ENCODE results near the gene DCAF6.

Gene DCAF6

DNA sequence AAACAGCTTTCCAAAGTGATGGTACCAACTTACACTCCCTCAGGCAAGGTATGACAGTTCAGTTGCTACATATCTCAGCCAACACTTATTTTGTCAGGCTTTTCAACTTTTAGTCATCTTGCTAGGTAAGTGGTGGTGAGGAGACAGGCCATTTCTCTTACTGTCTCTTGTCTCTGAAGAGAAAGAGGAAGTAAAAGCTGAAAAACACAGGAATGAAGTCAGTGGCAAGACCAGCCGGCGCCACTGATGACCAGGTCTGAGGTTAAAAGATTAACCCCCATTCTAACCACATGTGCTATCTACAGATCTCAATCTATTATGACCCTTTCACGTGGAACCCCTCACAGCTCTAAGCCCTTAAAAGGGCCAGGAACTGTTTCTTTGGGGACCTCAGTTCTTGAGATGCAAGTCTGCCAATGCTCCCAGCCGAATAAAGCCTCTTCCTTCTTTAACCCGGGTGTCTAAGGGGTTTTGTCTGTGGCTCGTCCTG is 26.7 kb upstream of the DCAF6 start:
- no peak overlapping the region for H3K27ac ChIP-seq (ENCODE audit: low read length)
- peaks cover 16% of the 10 kb centered on the region; the same call in 1 of the 2 replicates for H3K4me1 ChIP-seq (ENCODE audit: insufficient read depth, low read length)
- H3K9me3 ChIP-seq (ENCODE audit: insufficient read depth, low read depth, low read length): peaks cover 18% of the 10 kb centered on the region
- no peak overlapping the region for H3K9ac ChIP-seq (ENCODE audit: low read depth, low read length)
- no peaks in the 10 kb centered on the region for H3K36me3 ChIP-seq (ENCODE audit: insufficient read depth, low read depth, low read length)
- no peaks in the 10 kb centered on the region for H3K27me3 ChIP-seq (ENCODE audit: insufficient read depth, low read length)
- no peak overlapping the region for H3K4me3 ChIP-seq (ENCODE audit: low read length)

DNA sequence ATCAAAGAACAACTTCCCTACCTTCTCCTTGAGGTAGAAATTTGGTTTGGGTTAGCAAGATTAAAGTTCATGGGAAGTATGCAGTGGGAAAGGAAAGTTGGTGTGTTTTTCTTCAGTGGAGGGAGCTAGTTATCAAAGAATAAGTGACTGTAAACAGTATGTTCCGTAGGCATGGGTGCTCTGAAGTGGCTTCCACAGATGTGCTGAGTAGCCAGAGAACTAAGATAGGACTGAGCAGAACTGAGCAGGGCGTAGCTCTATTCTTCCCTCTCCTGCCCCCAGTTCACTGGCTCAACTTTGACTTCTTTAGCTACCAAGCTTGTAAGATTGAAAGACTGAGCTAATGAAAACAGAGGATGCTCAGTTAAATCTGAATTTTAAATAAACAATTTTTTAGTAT is 26.0 kb upstream of the DCAF6 start:
- no peaks in the 10 kb centered on the region for H3K36me3 ChIP-seq (ENCODE audit: insufficient read depth, low read depth, low read length)
- no peak overlapping the region for H3K4me3 ChIP-seq (ENCODE audit: low read length)
- peaks cover 10% of the 10 kb centered on the region; the same call in 1 of the 2 replicates for H3K4me1 ChIP-seq (ENCODE audit: insufficient read depth, low read length)
- H3K9me3 ChIP-seq (ENCODE audit: insufficient read depth, low read depth, low read length): peaks cover 18% of the 10 kb centered on the region
- no peak overlapping the region for H3K27ac ChIP-seq (ENCODE audit: low read length)
- H3K27me3 ChIP-seq (ENCODE audit: insufficient read depth, low read length): no peaks in the 10 kb centered on the region
- H3K9ac ChIP-seq (ENCODE audit: low read depth, low read length): no peak overlapping the region

DNA sequence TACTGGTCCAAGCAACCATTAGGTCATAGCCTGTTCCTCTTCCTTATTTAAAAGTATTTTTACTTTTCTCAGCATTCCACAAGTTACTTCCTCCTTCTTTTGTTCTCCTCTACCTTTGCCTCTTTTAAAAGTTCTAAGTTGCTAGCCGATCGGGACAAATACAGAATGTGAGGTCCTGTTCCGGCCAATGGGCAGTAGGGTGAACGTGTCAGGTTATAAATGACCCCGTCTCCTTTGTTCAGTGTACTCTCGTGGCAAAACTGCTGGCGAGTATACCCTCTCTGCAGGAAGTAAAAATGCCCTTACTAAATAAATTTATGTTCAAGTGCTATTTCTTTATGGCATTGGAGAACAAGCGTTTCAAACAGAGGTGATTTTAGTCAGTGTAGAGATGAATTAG is 25.1 kb upstream of the DCAF6 start:
- Histone ChIP-seq H3K27ac (ENCODE audit: low read length) (no peak overlapping the region), H3K9me3 (ENCODE audit: insufficient read depth, low read depth, low read length) (peaks cover 18% of the 10 kb centered on the region), H3K36me3 (ENCODE audit: insufficient read depth, low read depth, low read length) (no peaks in the 10 kb centered on the region), H3K9ac (ENCODE audit: low read depth, low read length) (no peak overlapping the region), H3K27me3 (ENCODE audit: insufficient read depth, low read length) (no peaks in the 10 kb centered on the region), H3K4me3 (ENCODE audit: low read length) (no peak overlapping the region), H3K4me1 (ENCODE audit: insufficient read depth, low read length) (peaks cover 6% of the 10 kb centered on the region; the same call in 1 of the 2 replicates)

DNA sequence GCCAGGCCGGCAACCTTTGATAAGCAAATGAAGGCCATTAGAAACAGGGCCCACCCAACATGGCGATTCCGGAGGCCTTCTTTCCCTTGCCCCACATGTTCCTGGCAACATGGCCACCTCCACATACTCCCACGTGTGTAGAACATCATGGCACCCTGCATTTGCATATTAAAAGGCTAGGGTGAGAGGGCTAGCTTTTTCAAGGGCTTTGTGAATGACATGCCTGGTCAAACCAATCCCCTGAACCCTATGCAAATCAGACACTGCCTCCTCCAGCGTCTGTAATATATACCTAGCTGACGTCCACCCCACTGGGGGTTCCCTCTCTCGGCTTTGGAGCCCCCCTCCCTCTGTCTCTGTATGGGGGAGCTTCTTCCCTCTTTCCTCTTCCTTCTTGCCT is 24.2 kb upstream of the DCAF6 start:
- H3K4me1 ChIP-seq (ENCODE audit: insufficient read depth, low read length): peaks cover 6% of the 10 kb centered on the region; the same call in 1 of the 2 replicates
- H3K27ac ChIP-seq (ENCODE audit: low read length): no peak overlapping the region
- no peak overlapping the region for H3K4me3 ChIP-seq (ENCODE audit: low read length)
- no peaks in the 10 kb centered on the region for H3K27me3 ChIP-seq (ENCODE audit: insufficient read depth, low read length)
- no peak overlapping the region for H3K9ac ChIP-seq (ENCODE audit: low read depth, low read length)
- peaks cover 18% of the 10 kb centered on the region for H3K9me3 ChIP-seq (ENCODE audit: insufficient read depth, low read depth, low read length)
- no peaks in the 10 kb centered on the region for H3K36me3 ChIP-seq (ENCODE audit: insufficient read depth, low read depth, low read length)

GRCh38 chr1:167913895-167914496 is 22.5 kb upstream of the DCAF6 start, which contains the start of gene ADCY10:
Gene ADCY10, minus strand, starts transcription at chr1:167914134. Its CDS starts 8,994 bp downstream, at chr1:167905140.
- no peaks in the 10 kb centered on the region for H3K36me3 ChIP-seq (ENCODE audit: insufficient read depth, low read depth, low read length)
- H3K4me3 ChIP-seq (ENCODE audit: low read length): no peak within 1 kb of the TSS
- no peak within 1 kb of the TSS for H3K9ac ChIP-seq (ENCODE audit: low read depth, low read length)
- no peak within 1 kb of the TSS for H3K27ac ChIP-seq (ENCODE audit: low read length)
- H3K27me3 ChIP-seq (ENCODE audit: insufficient read depth, low read length): no peaks in the 10 kb centered on the region
- peaks cover 6% of the 10 kb centered on the region; the same call in 1 of the 2 replicates for H3K4me1 ChIP-seq (ENCODE audit: insufficient read depth, low read length)
- H3K9me3 ChIP-seq (ENCODE audit: insufficient read depth, low read depth, low read length): peaks cover 15% of the 10 kb centered on the region

DNA sequence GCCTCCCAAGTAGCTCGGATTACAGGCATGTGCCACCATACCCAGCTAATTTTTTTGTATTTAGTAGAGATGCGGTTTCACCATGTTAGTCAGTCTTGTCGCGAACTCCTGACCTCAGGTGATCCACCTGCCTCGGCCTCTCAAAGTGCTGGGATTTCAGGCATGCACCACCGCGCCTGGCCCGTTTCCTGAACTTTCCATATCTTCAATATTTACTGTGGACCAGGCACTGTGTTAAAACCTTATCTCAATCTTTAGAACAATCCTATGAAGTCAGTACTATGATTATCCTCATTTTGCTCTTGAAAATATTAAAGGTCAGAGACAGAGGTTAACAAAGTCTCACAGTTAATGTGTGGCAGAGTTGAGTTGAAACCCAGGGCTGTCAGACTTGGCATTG is 20.9 kb upstream of the DCAF6 start:
- Histone ChIP-seq H3K9ac (ENCODE audit: low read depth, low read length) (no peak overlapping the region), H3K4me1 (ENCODE audit: insufficient read depth, low read length) (peaks cover 6% of the 10 kb centered on the region; the same call in 1 of the 2 replicates), H3K4me3 (ENCODE audit: low read length) (no peak overlapping the region), H3K27me3 (ENCODE audit: insufficient read depth, low read length) (no peaks in the 10 kb centered on the region), H3K36me3 (ENCODE audit: insufficient read depth, low read depth, low read length) (no peaks in the 10 kb centered on the region), H3K27ac (ENCODE audit: low read length) (no peak overlapping the region), H3K9me3 (ENCODE audit: insufficient read depth, low read depth, low read length) (no peaks in the 10 kb centered on the region)

DNA sequence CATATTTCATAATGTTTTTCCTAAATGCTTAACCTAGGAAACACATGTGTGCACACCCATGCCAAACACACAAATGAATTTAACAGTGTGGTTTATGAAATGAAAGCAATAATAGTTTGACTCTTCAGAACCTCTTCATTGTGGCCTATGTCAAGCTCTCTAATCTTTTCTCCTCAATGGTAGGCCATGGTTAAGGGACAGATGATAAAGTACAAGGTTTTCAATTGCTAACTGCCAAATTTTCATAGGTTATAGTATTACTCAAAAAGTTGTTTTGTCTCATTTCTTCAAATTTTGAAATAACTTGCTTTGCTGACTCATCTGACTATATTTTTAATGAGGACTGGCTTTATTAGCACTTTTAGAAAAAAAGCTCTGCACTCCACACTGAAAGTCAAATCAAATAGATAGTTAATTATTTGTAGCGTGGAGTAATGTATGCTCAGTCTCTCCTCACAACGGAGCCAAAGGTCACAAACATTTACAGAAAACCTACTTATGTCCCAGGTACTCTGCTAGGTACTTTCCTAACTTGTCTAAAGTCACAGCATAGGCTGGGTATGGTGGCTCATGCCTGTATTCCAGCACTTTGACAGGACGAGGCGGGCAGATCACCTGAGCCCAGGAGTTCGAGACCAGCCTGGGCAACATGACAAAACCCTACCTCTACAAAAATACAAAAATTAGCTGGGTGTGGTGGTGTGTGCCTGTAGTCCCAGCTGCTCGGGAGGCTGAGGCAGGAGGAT is 19.5 kb upstream of the DCAF6 start:
- Histone ChIP-seq H3K36me3 (ENCODE audit: insufficient read depth, low read depth, low read length) (no peaks in the 10 kb centered on the region), H3K4me3 (ENCODE audit: low read length) (no peak overlapping the region), H3K9me3 (ENCODE audit: insufficient read depth, low read depth, low read length) (no peaks in the 10 kb centered on the region), H3K4me1 (ENCODE audit: insufficient read depth, low read length) (peaks cover 1% of the 10 kb centered on the region; the same call in 1 of the 2 replicates), H3K27ac (ENCODE audit: low read length) (no peak overlapping the region), H3K27me3 (ENCODE audit: insufficient read depth, low read length) (no peaks in the 10 kb centered on the region), H3K9ac (ENCODE audit: low read depth, low read length) (no peak overlapping the region)

DNA sequence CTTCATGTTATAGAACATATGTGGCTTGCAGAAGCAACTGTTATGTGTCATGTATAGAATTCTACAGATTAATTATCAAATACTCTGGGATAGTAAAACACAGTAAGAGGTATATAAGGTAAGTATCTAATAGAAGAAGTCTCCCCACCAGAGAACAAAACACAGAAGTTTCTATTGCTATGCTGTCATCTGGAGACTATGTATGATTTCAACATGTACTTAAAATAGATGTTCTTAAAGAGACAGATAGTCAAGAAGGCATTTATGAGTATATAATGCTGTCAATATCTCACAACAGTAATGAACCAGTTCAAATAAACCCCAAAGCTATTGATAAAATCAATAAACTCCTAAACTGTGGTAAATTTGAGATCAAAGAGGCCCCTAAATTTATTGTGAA is 14.5 kb upstream of the DCAF6 start:
- H3K27me3 ChIP-seq (ENCODE audit: insufficient read depth, low read length): no peaks in the 10 kb centered on the region
- H3K36me3 ChIP-seq (ENCODE audit: insufficient read depth, low read depth, low read length): no peaks in the 10 kb centered on the region
- H3K4me1 ChIP-seq (ENCODE audit: insufficient read depth, low read length): no peaks in the 10 kb centered on the region
- H3K9me3 ChIP-seq (ENCODE audit: insufficient read depth, low read depth, low read length): no peaks in the 10 kb centered on the region
- H3K27ac ChIP-seq (ENCODE audit: low read length): no peak overlapping the region
- H3K4me3 ChIP-seq (ENCODE audit: low read length): no peak overlapping the region
- H3K9ac ChIP-seq (ENCODE audit: low read depth, low read length): no peak overlapping the region

GRCh38 chr1:167922611-167923074 is 13.8 kb upstream of the DCAF6 start:
- Histone ChIP-seq H3K4me3 (ENCODE audit: low read length) (no peak overlapping the region), H3K36me3 (ENCODE audit: insufficient read depth, low read depth, low read length) (no peaks in the 10 kb centered on the region), H3K27ac (ENCODE audit: low read length) (no peak overlapping the region), H3K9ac (ENCODE audit: low read depth, low read length) (no peak overlapping the region), H3K27me3 (ENCODE audit: insufficient read depth, low read length) (no peaks in the 10 kb centered on the region), H3K4me1 (ENCODE audit: insufficient read depth, low read length) (no peaks in the 10 kb centered on the region), H3K9me3 (ENCODE audit: insufficient read depth, low read depth, low read length) (no peaks in the 10 kb centered on the region)

- no peak overlapping the region for H3K27ac ChIP-seq (ENCODE audit: low read length)
- no peak overlapping the region for H3K9ac ChIP-seq (ENCODE audit: low read depth, low read length)
- no peaks in the 10 kb centered on the region for H3K9me3 ChIP-seq (ENCODE audit: insufficient read depth, low read depth, low read length)
- H3K36me3 ChIP-seq (ENCODE audit: insufficient read depth, low read depth, low read length): no peaks in the 10 kb centered on the region
- no peak overlapping the region for H3K4me3 ChIP-seq (ENCODE audit: low read length)
- no peaks in the 10 kb centered on the region; the same call in 1 of the 2 replicates for H3K4me1 ChIP-seq (ENCODE audit: insufficient read depth, low read length)
- no peaks in the 10 kb centered on the region for H3K27me3 ChIP-seq (ENCODE audit: insufficient read depth, low read length)
These were observed 13.0 kb upstream of the DCAF6 start for GRCh38 chr1:167923324-167924056.

- H3K27ac ChIP-seq (ENCODE audit: low read length): no peak overlapping the region
- no peaks in the 10 kb centered on the region for H3K9me3 ChIP-seq (ENCODE audit: insufficient read depth, low read depth, low read length)
- H3K9ac ChIP-seq (ENCODE audit: low read depth, low read length): no peak overlapping the region
- H3K36me3 ChIP-seq (ENCODE audit: insufficient read depth, low read depth, low read length): no peaks in the 10 kb centered on the region
- no peaks in the 10 kb centered on the region; the same call in 1 of the 2 replicates for H3K4me1 ChIP-seq (ENCODE audit: insufficient read depth, low read length)
- no peak overlapping the region for H3K4me3 ChIP-seq (ENCODE audit: low read length)
- no peaks in the 10 kb centered on the region for H3K27me3 ChIP-seq (ENCODE audit: insufficient read depth, low read length)
These were observed 12.4 kb upstream of the DCAF6 start for GRCh38 chr1:167924102-167924501.

Data from iPS-20b (cell line).